HG03175 (cell line): ENCODE data around the gene SLC6A18.

Source experiments
- ATAC-seq: cut with Tn5 transposase; IDR thresholded peaks from one replicate; pipeline ENCODE4 v1.9.1; 2021; ENCODE audit warnings: mild to moderate bottlenecking, moderate library complexity; ENCODE audit not compliant: unreplicated experiment

SLC6A18 gene

GRCh38 chr5:1186351-1187233 is 38.6 kb upstream of the SLC6A18 start:
- no peak for ATAC-seq

GRCh38 chr5:1187234-1187949 is 37.8 kb upstream of the SLC6A18 start:
- no peak for ATAC-seq

GRCh38 chr5:1187950-1188334 is 37.2 kb upstream of the SLC6A18 start:
- ATAC-seq = no peak

- ATAC-seq = no peak
These were observed 36.7 kb upstream of the SLC6A18 start for GRCh38 chr5:1188464-1188863.

GRCh38 chr5:1189269-1189668 is 35.9 kb upstream of the SLC6A18 start:
- no peak for ATAC-seq

- ATAC-seq = no peak
These were observed 34.9 kb upstream of the SLC6A18 start for GRCh38 chr5:1190278-1190677.

GRCh38 chr5:1190837-1191239 is 34.3 kb upstream of the SLC6A18 start:
- ATAC-seq = no peak

- no peak for ATAC-seq
These were observed 32.1 kb upstream of the SLC6A18 start for GRCh38 chr5:1192971-1193590.

- ATAC-seq = no peak
These were observed 31.6 kb upstream of the SLC6A18 start for GRCh38 chr5:1193591-1193985.

- ATAC-seq = no peak
These were observed 30.8 kb upstream of the SLC6A18 start for GRCh38 chr5:1194378-1194777.

- ATAC-seq = no peak
These were observed 29.7 kb upstream of the SLC6A18 start for GRCh38 chr5:1195439-1195838.

GRCh38 chr5:1195916-1196315 is 29.3 kb upstream of the SLC6A18 start:
- ATAC-seq = no peak

GRCh38 chr5:1196562-1196961 is 28.6 kb upstream of the SLC6A18 start:
- ATAC-seq = no peak

- no peak for ATAC-seq
These were observed 27.1 kb upstream of the SLC6A18 start for GRCh38 chr5:1197876-1198666.

GRCh38 chr5:1199340-1199648 is 25.9 kb upstream of the SLC6A18 start:
- ATAC-seq = no peak

- ATAC-seq = no peak
These were observed 25.3 kb upstream of the SLC6A18 start for GRCh38 chr5:1199649-1200494.

GRCh38 chr5:1200495-1201326 is 24.5 kb upstream of the SLC6A18 start:
- no peak for ATAC-seq

GRCh38 chr5:1201327-1202025 is 23.7 kb upstream of the SLC6A18 start, which contains the start of gene SLC6A19:
SLC6A19 (plus strand) TSS chr5:1201595; CDS start chr5:1201651, 56 bp downstream.
- no peak for ATAC-seq
